Panc1 (cell line): ENCODE data around the gene ZNF501. TPM values are rescaled to one million over a fixed set of nuclear protein-coding genes. Genes with fewer than 3 reads are reported as not detected.

Experiments used
- ATAC-seq: fragments of 200-7000 bp; cut with Tn5 transposase; 2 replicates; pipeline ENCODE4 v1.9.1; 2020; ENCODE audit warnings: mild to moderate bottlenecking, moderate library complexity
- BruUV-seq: library from RNA; stranded (reverse); fragments of 400-500 nt; replicated peaks from 2 replicates; lab custom pipeline; 2021; lab: Mats Ljungman, UMichigan
- CTCF ChIA-PET: fragments of 300-600 bp; sonication (Branson Sonifier 250); formaldehyde crosslinking; loops from one replicate; lab custom pipeline; 2022; ENCODE audit warnings: antibody characterized with exemption; lab: Charles Lee
- POLR2A ChIA-PET: fragments of 300-600 bp; sonication (Branson Sonifier 250); formaldehyde crosslinking; loops from one replicate; lab custom pipeline; 2022; ENCODE audit warnings: antibody characterized with exemption; lab: Charles Lee
- DNase-seq: peaks from one replicate; pipeline ENCODE4 v3.0.0-alpha.2; 2010; ENCODE audit warnings: low read depth, low spot score
- H3K27ac ChIP-seq: 2 replicates; pipeline ENCODE4 v1.5.1; 2011; ENCODE audit warnings: mild to moderate bottlenecking, low read length, inconsistent platforms
- H3K27me3 ChIP-seq: fragments of 200-500 bp; sonication (Bioruptor generic); 2 replicates; pipeline ENCODE4 v1.6.0; 2014; ENCODE audit warnings: low read length, inconsistent platforms; ENCODE audit not compliant: control insufficient read depth, insufficient read depth
- H3K36me3 ChIP-seq: fragments of 200-500 bp; sonication (Bioruptor generic); 2 replicates; pipeline ENCODE4 v1.5.1; 2014; ENCODE audit warnings: inconsistent platforms, mild to moderate bottlenecking, low read length, moderate library complexity; ENCODE audit not compliant: control insufficient read depth, insufficient read depth
- H3K4me1 ChIP-seq: 2 replicates; pipeline ENCODE4 v1.5.1; 2011; ENCODE audit warnings: inconsistent platforms, mild to moderate bottlenecking, low read length, moderate library complexity; ENCODE audit not compliant: control insufficient read depth, insufficient read depth
- H3K4me3 ChIP-seq, 2 experiments: 2 replicates each; pipeline ENCODE4 v1.5.1; 2011 to 2012; ENCODE audit warnings: low read depth in 2 of 2, low read length in 2 of 2, mild to moderate bottlenecking in 2 of 2, inconsistent platforms in 1 of 2, moderate library complexity in 1 of 2
- H3K9me3 ChIP-seq: fragments of 200-500 bp; sonication (Bioruptor generic); 2 replicates; pipeline ENCODE4 v1.5.1; 2014; ENCODE audit warnings: low read depth, mild to moderate bottlenecking, inconsistent platforms, low read length, moderate library complexity; ENCODE audit not compliant: control insufficient read depth, insufficient read depth
- POLR2AphosphoS5 ChIP-seq: IDR thresholded peaks from 2 replicates; pipeline ENCODE4 v1.6.1; 2012; ENCODE audit warnings: mild to moderate bottlenecking, low read depth, low read length, moderate library complexity
- SIN3A ChIP-seq: IDR thresholded peaks from 2 replicates; pipeline ENCODE4 v1.6.1; 2012; ENCODE audit warnings: low read depth, mild to moderate bottlenecking, low read length, moderate library complexity, borderline replicate concordance; ENCODE audit not compliant: insufficient read depth
- TCF7L2 ChIP-seq: IDR thresholded peaks from 2 replicates; pipeline ENCODE4 v1.6.1; 2011; ENCODE audit warnings: mild to moderate bottlenecking, low read depth, low read length, inconsistent platforms
- in situ Hi-C: cut with HindIII; loops from 2 replicates; pipeline ENCODE4 v1.10.0; 2016; ENCODE audit warnings: low sequenced_read_pairs, low pct_unique_long_range_greater_than_20kb
- intact Hi-C: fragments of 100-400 bp; cut with micrococcal nuclease; formaldehyde crosslinking; loops from one replicate; pipeline ENCODE4 v1.10.0; 2022; ENCODE audit not compliant: unreplicated experiment
- total RNA-seq: library from RNA; stranded (reverse); gene quantifications from one replicate; pipeline ENCODE4 v1.2.1, GENCODE V29; 2021; ENCODE audit not compliant: unreplicated experiment
- TF ChIP-seq, protein P1 (sequence below), 2 experiments: IDR thresholded peaks; 2 replicates each; pipeline ENCODE4 v1.6.1; 2011 to 2012; ENCODE audit warnings: low read depth in 2 of 2, control low read depth in 1 of 2, low read length in 1 of 2, mild to moderate bottlenecking in 1 of 2, moderate library complexity in 1 of 2; ENCODE audit not compliant: insufficient read depth in 1 of 2
- TF ChIP-seq, protein P2 (sequence below): fragments of 450-650 bp; IDR thresholded peaks from 2 replicates; pipeline ENCODE4 v1.5.1; 2017; ENCODE audit warnings: mild to moderate bottlenecking

Gene ZNF501
- total RNA-seq, 1 experiment from 2014 or later, result 0.15 TPM

DNA sequence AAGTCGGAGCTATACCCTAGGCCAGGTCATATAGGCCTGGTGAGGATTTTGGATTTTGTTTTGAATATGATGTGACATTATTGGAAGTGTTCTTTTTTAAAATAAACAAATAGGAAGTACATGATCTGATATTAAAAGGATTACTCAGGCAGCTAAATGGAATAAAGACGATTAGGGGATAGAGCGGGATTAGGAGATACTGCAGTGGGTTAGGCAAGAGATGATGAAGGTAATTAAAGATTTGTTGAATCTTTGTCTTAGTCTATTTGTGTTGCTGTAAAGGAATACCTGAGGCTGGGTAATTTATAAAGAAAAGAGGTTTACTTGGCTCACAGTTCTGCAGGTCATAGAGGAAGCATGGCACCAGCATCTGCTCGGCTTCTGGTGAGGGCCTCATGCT lies 53.5 kb downstream of the ZNF501 start:
- no peak overlapping the region for H3K27ac ChIP-seq
- no peak for DNase-seq
- H3K9me3 ChIP-seq, result no peaks in the 10 kb centered on the region
- in situ Hi-C loops, result no loop called here
- no peak for TF ChIP-seq TCF7L2
- TF ChIP-seq SIN3A, result no peak
- TF ChIP-seq, protein P1, sequence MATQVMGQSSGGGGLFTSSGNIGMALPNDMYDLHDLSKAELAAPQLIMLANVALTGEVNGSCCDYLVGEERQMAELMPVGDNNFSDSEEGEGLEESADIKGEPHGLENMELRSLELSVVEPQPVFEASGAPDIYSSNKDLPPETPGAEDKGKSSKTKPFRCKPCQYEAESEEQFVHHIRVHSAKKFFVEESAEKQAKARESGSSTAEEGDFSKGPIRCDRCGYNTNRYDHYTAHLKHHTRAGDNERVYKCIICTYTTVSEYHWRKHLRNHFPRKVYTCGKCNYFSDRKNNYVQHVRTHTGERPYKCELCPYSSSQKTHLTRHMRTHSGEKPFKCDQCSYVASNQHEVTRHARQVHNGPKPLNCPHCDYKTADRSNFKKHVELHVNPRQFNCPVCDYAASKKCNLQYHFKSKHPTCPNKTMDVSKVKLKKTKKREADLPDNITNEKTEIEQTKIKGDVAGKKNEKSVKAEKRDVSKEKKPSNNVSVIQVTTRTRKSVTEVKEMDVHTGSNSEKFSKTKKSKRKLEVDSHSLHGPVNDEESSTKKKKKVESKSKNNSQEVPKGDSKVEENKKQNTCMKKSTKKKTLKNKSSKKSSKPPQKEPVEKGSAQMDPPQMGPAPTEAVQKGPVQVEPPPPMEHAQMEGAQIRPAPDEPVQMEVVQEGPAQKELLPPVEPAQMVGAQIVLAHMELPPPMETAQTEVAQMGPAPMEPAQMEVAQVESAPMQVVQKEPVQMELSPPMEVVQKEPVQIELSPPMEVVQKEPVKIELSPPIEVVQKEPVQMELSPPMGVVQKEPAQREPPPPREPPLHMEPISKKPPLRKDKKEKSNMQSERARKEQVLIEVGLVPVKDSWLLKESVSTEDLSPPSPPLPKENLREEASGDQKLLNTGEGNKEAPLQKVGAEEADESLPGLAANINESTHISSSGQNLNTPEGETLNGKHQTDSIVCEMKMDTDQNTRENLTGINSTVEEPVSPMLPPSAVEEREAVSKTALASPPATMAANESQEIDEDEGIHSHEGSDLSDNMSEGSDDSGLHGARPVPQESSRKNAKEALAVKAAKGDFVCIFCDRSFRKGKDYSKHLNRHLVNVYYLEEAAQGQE (IDR thresholded peaks at IDR 0.05; ENCODE audit: insufficient read depth in 1 of 2, low read depth in 2 of 2, low read length in 1 of 2), result no peak
- TF ChIP-seq, protein P2, sequence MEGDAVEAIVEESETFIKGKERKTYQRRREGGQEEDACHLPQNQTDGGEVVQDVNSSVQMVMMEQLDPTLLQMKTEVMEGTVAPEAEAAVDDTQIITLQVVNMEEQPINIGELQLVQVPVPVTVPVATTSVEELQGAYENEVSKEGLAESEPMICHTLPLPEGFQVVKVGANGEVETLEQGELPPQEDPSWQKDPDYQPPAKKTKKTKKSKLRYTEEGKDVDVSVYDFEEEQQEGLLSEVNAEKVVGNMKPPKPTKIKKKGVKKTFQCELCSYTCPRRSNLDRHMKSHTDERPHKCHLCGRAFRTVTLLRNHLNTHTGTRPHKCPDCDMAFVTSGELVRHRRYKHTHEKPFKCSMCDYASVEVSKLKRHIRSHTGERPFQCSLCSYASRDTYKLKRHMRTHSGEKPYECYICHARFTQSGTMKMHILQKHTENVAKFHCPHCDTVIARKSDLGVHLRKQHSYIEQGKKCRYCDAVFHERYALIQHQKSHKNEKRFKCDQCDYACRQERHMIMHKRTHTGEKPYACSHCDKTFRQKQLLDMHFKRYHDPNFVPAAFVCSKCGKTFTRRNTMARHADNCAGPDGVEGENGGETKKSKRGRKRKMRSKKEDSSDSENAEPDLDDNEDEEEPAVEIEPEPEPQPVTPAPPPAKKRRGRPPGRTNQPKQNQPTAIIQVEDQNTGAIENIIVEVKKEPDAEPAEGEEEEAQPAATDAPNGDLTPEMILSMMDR, result no peak
- TF ChIP-seq POLR2AphosphoS5, result no peak
- BruUV-seq, result no TSS peak
- H3K4me1 ChIP-seq, result no peaks in the 10 kb centered on the region
- no peaks in the 10 kb centered on the region for H3K27me3 ChIP-seq
- no peak for ATAC-seq
- H3K36me3 ChIP-seq, result no peaks in the 10 kb centered on the region; the same call in 1 of the 2 replicates
- no peak overlapping the region for H3K4me3 ChIP-seq
- CTCF ChIA-PET, result no interaction called here
- intact Hi-C loops, result no loop called here
- POLR2A ChIA-PET, result no interaction called here

Other genes with a start within 250 kb of the ZNF501 start
- not detected for gene ZKSCAN7, start 174.4 kb upstream of the ZNF501 start, total RNA-seq
- not detected for gene ZNF660, start 144.7 kb upstream of the ZNF501 start, total RNA-seq
- 7.0 TPM for gene ZNF197, start 104.6 kb upstream of the ZNF501 start, total RNA-seq
- 9.3 TPM for gene ZNF35, start 80.9 kb upstream of the ZNF501 start, total RNA-seq
- gene ZNF502, start 17.0 kb upstream of the ZNF501 start, total RNA-seq, result not detected
- 17.5 TPM for gene KIAA1143, start 32.0 kb downstream of the ZNF501 start, total RNA-seq
- 12.2 TPM for gene KIF15, start 32.2 kb downstream of the ZNF501 start, total RNA-seq
- 12.7 TPM for gene TMEM42, start 132.3 kb downstream of the ZNF501 start, total RNA-seq
- gene TGM4, start 145.0 kb downstream of the ZNF501 start, total RNA-seq, result 0.46 TPM
- gene ZDHHC3, start 246.5 kb downstream of the ZNF501 start, total RNA-seq, result 49.5 TPM
- 38.4 TPM for gene EXOSC7, start 246.6 kb downstream of the ZNF501 start, total RNA-seq